ENCODE measurements around the gene CDH18.

GRCh38 chr5:19479562-19479961 lies 508.4 kb downstream of the CDH18 start:
- TF ChIP-seq CTCF (IDR thresholded peaks at IDR 0.05; ENCODE audit: insufficient read depth, low read length): no peak
- TF ChIP-seq REST (IDR thresholded peaks at IDR 0.05; ENCODE audit: insufficient replicate concordance, low read depth): no peak

All from HL-60 (cell line).